HG03442 (cell line): ENCODE results near the gene PNPLA1.
"Not testable (repeated sequence)": the region's sequence is repeated elsewhere in the genome, so short reads cannot be mapped to it uniquely, and the experiment has no call there.

Experiments used
- ATAC-seq: cut with Tn5 transposase; IDR thresholded peaks from one replicate; pipeline ENCODE4 v1.9.1; 2021; ENCODE audit warnings: mild to moderate bottlenecking, moderate library complexity; ENCODE audit not compliant: unreplicated experiment

PNPLA1 gene

GRCh38 chr6:36333931-36334725, 64.3 kb downstream of the PNPLA1 start:
- ATAC-seq, result no peak

- ATAC-seq, result no peak
Observed at GRCh38 chr6:36334832-36335459, 65.1 kb downstream of the PNPLA1 start.

- ATAC-seq, result no peak
Observed at GRCh38 chr6:36335465-36336207, 65.8 kb downstream of the PNPLA1 start.

GRCh38 chr6:36336208-36336710, 66.4 kb downstream of the PNPLA1 start:
- ATAC-seq, result no peak

- ATAC-seq, result no peak
Observed at GRCh38 chr6:36336779-36337241, 67.0 kb downstream of the PNPLA1 start, which contains the start of gene BNIP5. TSS of gene BNIP5 (minus strand) at chr6:36336888. CDS start at chr6:36330690, 6,198 bp downstream.

- no peak for ATAC-seq
Observed at GRCh38 chr6:36337814-36338213, 68.0 kb downstream of the PNPLA1 start.

GRCh38 chr6:36338223-36338622, 68.4 kb downstream of the PNPLA1 start:
- ATAC-seq, result not testable (repeated sequence)

GRCh38 chr6:36339146-36339545, 69.3 kb downstream of the PNPLA1 start:
- ATAC-seq, result no peak

- ATAC-seq, result no peak
Observed at GRCh38 chr6:36340306-36340617, 70.4 kb downstream of the PNPLA1 start.

- no peak for ATAC-seq
Observed at GRCh38 chr6:36340618-36341454, 71.0 kb downstream of the PNPLA1 start.

- ATAC-seq, result no peak
Observed at GRCh38 chr6:36343109-36343680, 73.3 kb downstream of the PNPLA1 start.

GRCh38 chr6:36345681-36346466, 76.0 kb downstream of the PNPLA1 start:
- ATAC-seq, result no peak

GRCh38 chr6:36346486-36347273, 76.8 kb downstream of the PNPLA1 start:
- ATAC-seq, result no peak

GRCh38 chr6:36347621-36348020, 77.8 kb downstream of the PNPLA1 start:
- ATAC-seq, result no peak

- ATAC-seq, result no peak
Observed at GRCh38 chr6:36349240-36349639, 79.4 kb downstream of the PNPLA1 start.

GRCh38 chr6:36350082-36350481, 80.2 kb downstream of the PNPLA1 start:
- ATAC-seq, result no peak

- no peak for ATAC-seq
Observed at GRCh38 chr6:36350681-36351571, 81.1 kb downstream of the PNPLA1 start.
